GDM1 (cell line): ENCODE measurements around the gene RABGAP1L.
"Not testable (repeated sequence)": the region's sequence is repeated elsewhere in the genome, so short reads cannot be mapped to it uniquely, and the experiment has no call there.

ENCODE experiments used
- DNase-seq: peaks from one replicate; lab custom pipeline; 2025; lab: John Stamatoyannopoulos, UW

RABGAP1L gene

GRCh38 chr1:174577681-174578080 is 418.4 kb downstream of the RABGAP1L start:
- no peak for DNase-seq

- no peak for DNase-seq
Observed at GRCh38 chr1:174580801-174581200, 421.5 kb downstream of the RABGAP1L start.

GRCh38 chr1:174583316-174583715 is 424.0 kb downstream of the RABGAP1L start:
- DNase-seq: no peak

- DNase-seq: no peak
Observed at GRCh38 chr1:174584071-174584470, 424.8 kb downstream of the RABGAP1L start.

- DNase-seq: not testable (repeated sequence)
Observed at GRCh38 chr1:174588618-174589017, 429.3 kb downstream of the RABGAP1L start.

GRCh38 chr1:174605198-174605597 is 445.9 kb downstream of the RABGAP1L start:
- DNase-seq: no peak

GRCh38 chr1:174606471-174606870 is 447.2 kb downstream of the RABGAP1L start:
- no peak for DNase-seq

- DNase-seq: not testable (repeated sequence)
Observed at GRCh38 chr1:174617905-174618304, 458.6 kb downstream of the RABGAP1L start.

- no peak for DNase-seq
Observed at GRCh38 chr1:174623324-174624035, 464.2 kb downstream of the RABGAP1L start.

- no peak for DNase-seq
Observed at GRCh38 chr1:174626031-174627025, 467.0 kb downstream of the RABGAP1L start.

GRCh38 chr1:174637487-174637886 is 478.2 kb downstream of the RABGAP1L start:
- no peak for DNase-seq

- no peak for DNase-seq
Observed at GRCh38 chr1:174639461-174639860, 480.1 kb downstream of the RABGAP1L start.

- no peak for DNase-seq
Observed at GRCh38 chr1:174640783-174641182, 481.5 kb downstream of the RABGAP1L start.

GRCh38 chr1:174642393-174642792 is 483.1 kb downstream of the RABGAP1L start:
- DNase-seq: no peak

- DNase-seq: no peak
Observed at GRCh38 chr1:174643206-174643605, 483.9 kb downstream of the RABGAP1L start.

GRCh38 chr1:174649572-174649971 is 490.3 kb downstream of the RABGAP1L start:
- DNase-seq: not testable (repeated sequence)

- DNase-seq: no peak
Observed at GRCh38 chr1:174652569-174653280, 493.4 kb downstream of the RABGAP1L start.

- no peak for DNase-seq
Observed at GRCh38 chr1:174654560-174654959, 495.2 kb downstream of the RABGAP1L start.

- no peak for DNase-seq
Observed at GRCh38 chr1:174656409-174657059, 497.2 kb downstream of the RABGAP1L start.

- no peak for DNase-seq
Observed at GRCh38 chr1:174657411-174657810, 498.1 kb downstream of the RABGAP1L start.

- DNase-seq: no peak
Observed at GRCh38 chr1:174657893-174658292, 498.6 kb downstream of the RABGAP1L start.

- no peak for DNase-seq
Observed at GRCh38 chr1:174659823-174660222, 500.5 kb downstream of the RABGAP1L start.
